ENCODE data around the gene TMEM176A. TPM values are rescaled to one million over a fixed set of nuclear protein-coding genes. Genes with fewer than 3 reads are reported as not detected.
"Not testable (repeated sequence)": the region's sequence is repeated elsewhere in the genome, so short reads cannot be mapped to it uniquely, and the experiment has no call there.

TMEM176A gene
- total and polyA plus RNA-seq, 3 donors from 2014 or later: 1.6 to 34.7 (median 4.2) TPM

DNA sequence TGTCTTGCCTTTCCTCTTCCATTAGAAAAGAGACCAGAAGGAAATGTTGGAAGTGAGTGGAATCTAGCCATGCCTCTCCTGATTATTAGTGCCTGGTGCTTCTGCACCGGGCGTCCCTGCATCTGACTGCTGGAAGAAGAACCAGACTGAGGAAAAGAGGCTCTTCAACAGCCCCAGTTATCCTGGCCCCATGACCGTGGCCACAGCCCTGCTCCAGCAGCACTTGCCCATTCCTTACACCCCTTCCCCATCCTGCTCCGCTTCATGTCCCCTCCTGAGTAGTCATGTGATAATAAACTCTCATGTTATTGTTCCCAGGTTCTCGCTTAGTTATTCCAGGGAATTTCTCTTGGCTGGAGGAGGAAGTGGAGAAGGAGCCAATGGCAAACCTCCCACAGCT lies 4.2 kb downstream of the TMEM176A start:
- 88 to 90% methylated on average over 5 of the region's 5 CpGs for WGBS, 2 donors
- TF ChIP-seq, protein P1, sequence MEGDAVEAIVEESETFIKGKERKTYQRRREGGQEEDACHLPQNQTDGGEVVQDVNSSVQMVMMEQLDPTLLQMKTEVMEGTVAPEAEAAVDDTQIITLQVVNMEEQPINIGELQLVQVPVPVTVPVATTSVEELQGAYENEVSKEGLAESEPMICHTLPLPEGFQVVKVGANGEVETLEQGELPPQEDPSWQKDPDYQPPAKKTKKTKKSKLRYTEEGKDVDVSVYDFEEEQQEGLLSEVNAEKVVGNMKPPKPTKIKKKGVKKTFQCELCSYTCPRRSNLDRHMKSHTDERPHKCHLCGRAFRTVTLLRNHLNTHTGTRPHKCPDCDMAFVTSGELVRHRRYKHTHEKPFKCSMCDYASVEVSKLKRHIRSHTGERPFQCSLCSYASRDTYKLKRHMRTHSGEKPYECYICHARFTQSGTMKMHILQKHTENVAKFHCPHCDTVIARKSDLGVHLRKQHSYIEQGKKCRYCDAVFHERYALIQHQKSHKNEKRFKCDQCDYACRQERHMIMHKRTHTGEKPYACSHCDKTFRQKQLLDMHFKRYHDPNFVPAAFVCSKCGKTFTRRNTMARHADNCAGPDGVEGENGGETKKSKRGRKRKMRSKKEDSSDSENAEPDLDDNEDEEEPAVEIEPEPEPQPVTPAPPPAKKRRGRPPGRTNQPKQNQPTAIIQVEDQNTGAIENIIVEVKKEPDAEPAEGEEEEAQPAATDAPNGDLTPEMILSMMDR (IDR thresholded peaks at IDR 0.05): no peak
- TF ChIP-seq POLR2A (IDR thresholded peaks at IDR 0.05): no peak
- no peaks in the 10 kb centered on the region for H3K36me3 ChIP-seq (ENCODE audit: low read depth, missing control alignments)
- intact Hi-C loops (cut with DNase I; ENCODE audit: low total_unique reads): no loop called here
- H3K4me3 ChIP-seq: no peak overlapping the region
- H3K9me3 ChIP-seq: no peaks in the 10 kb centered on the region
- no peak for DNase-seq
- no peaks in the 10 kb centered on the region for H3K27me3 ChIP-seq
- peaks cover 3% of the 10 kb centered on the region for H3K4me1 ChIP-seq
- H3K27ac ChIP-seq: no peak overlapping the region

DNA sequence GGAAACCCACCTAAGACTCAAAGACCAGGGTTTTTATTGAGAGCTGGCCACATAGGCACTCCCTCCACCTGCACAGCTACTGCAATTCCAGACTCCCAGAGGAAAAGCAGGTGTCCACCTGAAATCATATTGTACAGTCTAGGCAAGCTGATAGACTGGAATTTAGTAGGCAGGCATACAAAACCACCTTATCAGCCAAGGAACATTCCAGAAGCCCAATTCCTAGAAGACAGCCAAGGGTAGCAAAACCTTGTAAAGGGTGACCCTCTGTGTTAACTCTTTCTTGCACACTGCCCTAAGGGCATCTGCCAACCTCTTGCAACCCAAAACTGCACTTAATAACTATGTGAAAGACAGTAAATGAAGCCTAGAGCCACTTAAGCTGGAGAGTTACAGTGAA lies 5.3 kb downstream of the TMEM176A start:
- H3K36me3 ChIP-seq (ENCODE audit: low read depth, missing control alignments): no peaks in the 10 kb centered on the region
- no peak overlapping the region for H3K27ac ChIP-seq
- intact Hi-C loops (cut with DNase I; ENCODE audit: low total_unique reads): no loop called here
- no peak overlapping the region for H3K4me3 ChIP-seq
- peaks cover 2% of the 10 kb centered on the region for H3K4me1 ChIP-seq
- no peak for DNase-seq
- TF ChIP-seq, protein P1 (IDR thresholded peaks at IDR 0.05): no peak
- no peaks in the 10 kb centered on the region for H3K9me3 ChIP-seq
- H3K27me3 ChIP-seq: no peaks in the 10 kb centered on the region

DNA sequence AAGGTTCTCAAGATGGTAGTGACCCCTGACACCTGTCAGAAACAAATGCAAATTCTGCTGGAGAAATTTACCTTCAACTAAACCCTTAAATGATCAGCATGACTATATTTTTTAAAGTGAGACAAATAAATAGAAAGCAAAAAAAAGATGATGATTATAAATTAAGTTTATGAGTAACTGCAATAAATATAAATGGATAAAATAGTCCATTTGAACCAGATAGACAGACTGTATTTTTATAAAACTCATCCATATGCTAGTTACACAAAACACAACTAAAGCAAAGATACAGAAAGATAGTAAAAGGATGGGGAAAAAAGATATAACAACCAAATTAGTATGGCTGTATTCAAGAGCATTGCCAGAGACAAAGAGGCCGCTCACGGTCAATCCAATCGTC lies 5.9 kb downstream of the TMEM176A start:
- Histone ChIP-seq H3K27ac (no peak overlapping the region), H3K27me3 (no peaks in the 10 kb centered on the region), H3K36me3 (ENCODE audit: low read depth, missing control alignments) (no peaks in the 10 kb centered on the region), H3K9me3 (no peaks in the 10 kb centered on the region), H3K4me3 (no peak overlapping the region), H3K4me1 (no peaks in the 10 kb centered on the region)
- intact Hi-C loops (cut with DNase I; ENCODE audit: low total_unique reads): no loop called here
- WGBS, 2 donors: 94 to 98% methylated on average over 3 of the region's 3 CpGs
- TF ChIP-seq POLR2A (IDR thresholded peaks at IDR 0.05): no peak
- TF ChIP-seq, protein P1 (IDR thresholded peaks at IDR 0.05): no peak
- DNase-seq: no peak

DNA sequence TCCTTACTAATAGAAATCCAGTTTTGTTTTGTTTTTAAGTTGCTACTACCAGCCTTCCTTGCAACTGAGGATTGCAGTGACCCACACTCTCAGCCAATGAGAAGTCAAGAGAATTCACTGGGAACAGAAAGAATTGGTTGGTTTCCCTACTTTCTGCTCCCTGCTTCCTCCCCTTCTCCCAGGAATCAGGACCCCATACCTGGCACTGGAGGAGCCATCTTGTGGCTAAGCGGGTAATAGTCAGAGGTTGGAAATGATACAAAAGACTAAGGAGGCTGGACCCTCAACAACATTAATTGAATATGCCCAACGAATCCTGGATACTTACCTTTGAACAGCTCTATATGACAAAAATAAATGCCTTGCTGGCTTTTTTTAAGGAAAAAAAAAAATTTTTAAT lies 6.3 kb downstream of the TMEM176A start:
- Histone ChIP-seq H3K36me3 (ENCODE audit: low read depth, missing control alignments) (no peaks in the 10 kb centered on the region), H3K27me3 (no peaks in the 10 kb centered on the region), H3K4me3 (no peak overlapping the region), H3K9me3 (no peaks in the 10 kb centered on the region), H3K27ac (no peak overlapping the region), H3K4me1 (no peaks in the 10 kb centered on the region)
- DNase-seq: no peak
- intact Hi-C loops (cut with DNase I; ENCODE audit: low total_unique reads): no loop called here
- 88 to 90% methylated on average over 2 of the region's 2 CpGs for WGBS, 2 donors
- TF ChIP-seq, protein P1 (IDR thresholded peaks at IDR 0.05): no peak
- TF ChIP-seq POLR2A (IDR thresholded peaks at IDR 0.05): no peak

DNA sequence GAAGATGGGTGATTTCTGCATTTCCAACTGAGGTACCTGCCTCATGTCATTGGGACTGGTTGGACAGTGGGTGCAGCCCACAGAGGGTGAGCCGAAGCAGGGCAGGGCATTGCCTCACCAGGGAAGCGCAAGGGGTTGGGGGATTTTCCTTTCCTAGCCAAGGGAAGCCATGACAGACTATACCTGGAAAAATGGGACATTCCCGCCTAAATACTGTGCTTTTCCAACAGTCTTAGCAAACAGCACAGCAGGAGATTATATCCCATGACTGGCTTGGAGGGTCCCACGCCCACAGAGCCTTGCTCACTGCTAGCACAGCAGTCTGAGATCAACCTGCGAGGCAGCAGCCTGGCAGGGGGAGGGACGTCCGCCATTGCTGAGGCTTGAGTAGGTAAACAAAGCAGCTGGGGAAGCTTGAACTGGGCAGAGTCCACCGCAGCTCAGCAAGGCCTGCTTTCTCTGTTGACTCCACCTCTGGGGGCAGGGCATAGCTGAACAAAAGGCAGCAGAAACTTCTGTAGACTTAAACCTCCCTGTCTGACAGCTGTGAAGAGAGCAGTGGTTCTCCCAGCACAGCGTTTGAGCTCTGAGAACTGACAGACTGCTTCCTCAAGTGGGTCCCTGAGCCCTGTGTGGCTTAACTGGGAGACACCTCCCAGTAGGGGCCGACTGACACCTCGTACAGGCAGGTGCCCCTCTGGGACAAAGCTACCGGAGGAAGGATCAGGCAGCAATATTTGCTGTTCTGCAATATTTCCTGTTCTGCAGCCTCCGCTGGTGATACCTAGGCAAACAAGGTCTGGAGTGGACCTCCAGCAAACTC lies 7.3 kb downstream of the TMEM176A start:
- H3K4me1 ChIP-seq; intact Hi-C loops (cut with DNase I; ENCODE audit: low total_unique reads); H3K4me3 ChIP-seq; H3K27me3 ChIP-seq; DNase-seq; H3K36me3 ChIP-seq (ENCODE audit: low read depth, missing control alignments); H3K27ac ChIP-seq; H3K9me3 ChIP-seq: not testable (repeated sequence)
- 81 to 91% methylated on average over 8 to 13 of the region's 13 CpGs for WGBS, 2 donors
